HTR-8/SVneo (cell line): ENCODE data around the gene ADAMTS17.

Source experiments
- DNase-seq: peaks from one replicate; pipeline ENCODE4 v3.0.0; 2011; ENCODE audit warnings: low spot score, mixed read lengths; ENCODE audit not compliant: insufficient read length
- FAIRE-seq: peaks from 2 replicates; lab custom pipeline; 2011; peaks lifted over from hg19 to GRCh38; lab: Jason Lieb, UNC

The ADAMTS17 gene

GRCh38 chr15:100204211-100204610 lies 137.6 kb downstream of the ADAMTS17 start:
- FAIRE-seq (no peak), DNase-seq (no peak)

GRCh38 chr15:100202309-100202960 lies 139.3 kb downstream of the ADAMTS17 start:
- FAIRE-seq: no peak

GRCh38 chr15:100201376-100202280 lies 140.1 kb downstream of the ADAMTS17 start:
- DNase-seq: no peak
- FAIRE-seq: no peak

More at GRCh38 chr15:100202309-100202960, 139.3 kb downstream of the ADAMTS17 start:
- no peak for DNase-seq

- no peak for DNase-seq
- no peak for FAIRE-seq
These were observed 141.4 kb downstream of the ADAMTS17 start for GRCh38 chr15:100200287-100200880.

- FAIRE-seq (no peak), DNase-seq (no peak)
These were observed 142.0 kb downstream of the ADAMTS17 start for GRCh38 chr15:100199711-100200286.

- no peak for FAIRE-seq
These were observed 143.3 kb downstream of the ADAMTS17 start for GRCh38 chr15:100198442-100198841.

GRCh38 chr15:100196326-100197058 lies 145.3 kb downstream of the ADAMTS17 start:
- DNase-seq: no peak
- no peak for FAIRE-seq

More at GRCh38 chr15:100198442-100198841, 143.3 kb downstream of the ADAMTS17 start:
- DNase-seq: no peak

GRCh38 chr15:100194996-100195395 lies 146.8 kb downstream of the ADAMTS17 start:
- DNase-seq (no peak), FAIRE-seq (no peak)

GRCh38 chr15:100193277-100193860 lies 148.4 kb downstream of the ADAMTS17 start:
- no peak for FAIRE-seq
- DNase-seq: no peak

GRCh38 chr15:100192097-100193080 lies 149.4 kb downstream of the ADAMTS17 start:
- DNase-seq (no peak), FAIRE-seq (no peak)

- FAIRE-seq (no peak), DNase-seq (no peak)
These were observed 150.6 kb downstream of the ADAMTS17 start for GRCh38 chr15:100191161-100191560.

GRCh38 chr15:100190675-100191074 lies 151.1 kb downstream of the ADAMTS17 start:
- no peak for FAIRE-seq
- no peak for DNase-seq

GRCh38 chr15:100189849-100190248 lies 151.9 kb downstream of the ADAMTS17 start:
- FAIRE-seq: no peak

GRCh38 chr15:100189319-100189718 lies 152.5 kb downstream of the ADAMTS17 start:
- DNase-seq (no peak), FAIRE-seq (no peak)

More at GRCh38 chr15:100189849-100190248, 151.9 kb downstream of the ADAMTS17 start:
- DNase-seq: no peak

- FAIRE-seq: no peak
- DNase-seq: no peak
These were observed 154.1 kb downstream of the ADAMTS17 start for GRCh38 chr15:100187677-100188076.

- FAIRE-seq: no peak
- no peak for DNase-seq
These were observed 154.8 kb downstream of the ADAMTS17 start for GRCh38 chr15:100186960-100187359.

GRCh38 chr15:100186366-100186765 lies 155.4 kb downstream of the ADAMTS17 start:
- FAIRE-seq: no peak
- DNase-seq: no peak

- no peak for DNase-seq
- FAIRE-seq: no peak
These were observed 157.8 kb downstream of the ADAMTS17 start for GRCh38 chr15:100183921-100184495.
